CD4-positive, CD25-positive, alpha-beta regulatory T cell (primary cell): Measurements from ENCODE around the gene MYO1F. TPM values are rescaled to one million over a fixed set of nuclear protein-coding genes. Genes with fewer than 3 reads are reported as not detected.
"Not testable (repeated sequence)": the region's sequence is repeated elsewhere in the genome, so short reads cannot be mapped to it uniquely, and the experiment has no call there.

Experiments used
- ATAC-seq, 2 donors: fragments of 150-1000 bp; cut with Tn5 transposase; one replicate each; pipeline ENCODE4 v1.10.0; 2021; ENCODE audit warnings: low read depth in 2 of 2, moderate number of reproducible peaks in 2 of 2, moderate library complexity in 1 of 2
- DNase-seq, 3 donors: peaks; one replicate each; pipeline versions ENCODE4 v3.0.0 to v3.0.0-alpha.2; 2012 to 2022; ENCODE audit warnings: mixed read lengths in 1 of 3
- H3K27ac ChIP-seq: one replicate; pipeline ENCODE4 v1.7.0; 2013; ENCODE audit warnings: mild to moderate bottlenecking, low read length; ENCODE audit not compliant: insufficient read depth, poor library complexity, severe bottlenecking
- H3K27me3 ChIP-seq: one replicate; pipeline ENCODE4 v1.7.0; 2013; ENCODE audit warnings: low read length; ENCODE audit not compliant: control insufficient read depth, insufficient read depth
- H3K36me3 ChIP-seq: one replicate; pipeline ENCODE4 v1.7.0; 2013; ENCODE audit warnings: mild to moderate bottlenecking, low read length, moderate library complexity; ENCODE audit not compliant: control insufficient read depth, insufficient read depth
- H3K4me1 ChIP-seq: 2 replicates; pipeline ENCODE4 v1.7.0; 2013; ENCODE audit warnings: mild to moderate bottlenecking, low read length; ENCODE audit not compliant: insufficient read depth, control insufficient read depth, poor library complexity, severe bottlenecking
- H3K4me3 ChIP-seq: one replicate; pipeline ENCODE4 v1.7.0; 2013; ENCODE audit warnings: low read depth, mild to moderate bottlenecking, low read length, moderate library complexity
- H3K9me3 ChIP-seq, 2 experiments: 1 replicate in 1 of 2; 2 replicates in 1 of 2; pipeline ENCODE4 v1.7.0; 2013; ENCODE audit warnings: low read length in 2 of 2, mild to moderate bottlenecking in 1 of 2, moderate library complexity in 1 of 2; ENCODE audit not compliant: control insufficient read depth in 2 of 2
- H3K27ac Mint-ChIP-seq, 3 donors: one replicate each; pipeline ENCODE4 v1.8.0; 2020 to 2022; ENCODE audit warnings: mild to moderate bottlenecking in 3 of 3, mixed read lengths in 3 of 3, moderate library complexity in 2 of 3
- H3K27me3 Mint-ChIP-seq: one replicate; pipeline ENCODE4 v1.8.0; 2022; ENCODE audit warnings: mild to moderate bottlenecking, mixed read lengths
- H3K36me3 Mint-ChIP-seq: one replicate; pipeline ENCODE4 v1.8.0; 2020; ENCODE audit warnings: mixed read lengths
- H3K4me1 Mint-ChIP-seq, 4 donors: one replicate each; pipeline ENCODE4 v1.8.0; 2020 to 2022; ENCODE audit warnings: mixed read lengths in 4 of 4, mild to moderate bottlenecking in 1 of 4
- H3K4me3 Mint-ChIP-seq, 4 donors: one replicate each; pipeline ENCODE4 v1.8.0; 2020 to 2022; ENCODE audit warnings: mild to moderate bottlenecking in 4 of 4, mixed read lengths in 4 of 4, moderate library complexity in 3 of 4
- H3K9me3 Mint-ChIP-seq, 7 donors: one replicate each; pipeline ENCODE4 v1.8.0; 2020 to 2022; ENCODE audit warnings: mixed read lengths in 7 of 7, mild to moderate bottlenecking in 3 of 7, moderate library complexity in 2 of 7
- polyA plus RNA-seq, 4 donors: library from polyadenylated mRNA; unstranded; fragments of 300-500 nt; fragmentation: Illumina TruSeq; gene quantifications; one replicate each; pipeline ENCODE4 v1.2.3, GENCODE V29; 2021
- total RNA-seq: library from RNA; stranded (reverse); gene quantifications from one replicate; pipeline ENCODE4 v1.2.3, GENCODE V29; 2022

MYO1F gene
- total RNA-seq (289 TPM), polyA plus RNA-seq (10 to 100 TPM; 45.3 to 79.3 (median 61.5) TPM)

DNA sequence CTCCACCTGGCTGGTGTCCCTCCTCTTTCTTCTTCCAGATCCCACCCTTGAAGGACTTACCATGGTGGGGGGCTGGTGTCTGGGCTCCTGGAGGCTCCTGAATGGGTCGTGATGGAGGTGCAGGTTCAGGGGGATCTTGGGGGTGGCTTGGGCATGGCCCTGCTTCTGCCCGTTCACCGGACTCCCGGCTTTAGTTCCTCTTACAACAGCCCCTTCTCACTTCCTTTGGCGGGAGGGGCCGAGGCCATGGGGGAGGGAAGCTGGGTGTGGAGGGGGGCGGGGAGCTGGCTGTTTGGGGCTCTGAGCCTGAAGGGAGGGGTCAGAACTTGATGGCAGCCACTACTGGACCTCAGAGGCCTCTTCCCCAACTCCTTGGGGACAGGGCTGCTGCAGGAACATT lies at the start of gene MYO1F:
TSS of gene MYO1F (minus strand) at position 196 of the 400 bp plus-strand sequence. CDS start at position 63, 133 bp downstream.
- Mint-ChIP-seq H3K27me3 (peaks cover 5% of the 10 kb centered on the region), H3K9me3 (peaks cover 0 to 4% (median 0%) of the 10 kb centered on the region in 7 donors), H3K4me1 (peaks cover 12 to 76% (median 38%) of the 10 kb centered on the region in 4 donors), H3K4me3 (peak within 1 kb of the TSS; percentile 92 to 100 (median 98)), H3K27ac (peak within 1 kb of the TSS; percentile 90 to 94 (median 93)), H3K36me3 (peaks cover 11% of the 10 kb centered on the region)
- Histone ChIP-seq H3K4me1 (peaks cover 81% of the 10 kb centered on the region), H3K36me3 (no peaks in the 10 kb centered on the region), H3K27ac (peak within 1 kb of the TSS; percentile 70), H3K4me3 (peak within 1 kb of the TSS; percentile 90), H3K27me3 (no peaks in the 10 kb centered on the region), H3K9me3 (no peaks in the 10 kb centered on the region)
- DNase-seq: peak in 1 of 3 donors; percentile 37
- no peak for ATAC-seq

DNA sequence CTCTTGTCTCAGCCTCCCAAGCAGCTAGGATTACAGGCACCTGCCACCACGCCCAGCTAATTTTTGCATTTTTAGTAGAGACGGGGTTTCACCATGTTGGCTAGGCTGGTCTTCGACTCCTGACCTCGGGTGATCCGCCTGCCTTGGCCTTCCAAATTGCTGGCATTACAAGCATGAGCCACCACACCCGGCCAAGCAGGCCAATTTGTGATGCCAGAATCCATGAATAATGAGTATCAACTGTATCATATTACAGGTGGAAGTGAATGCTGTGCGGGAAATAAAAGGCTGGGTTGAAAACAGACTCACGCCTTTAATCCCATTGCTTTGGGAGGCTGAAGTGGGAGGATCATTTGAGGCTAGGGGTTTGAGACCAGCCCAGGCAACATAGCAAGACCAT lies 49.6 kb upstream of the MYO1F start:
- no peaks in the 10 kb centered on the region for H3K36me3 Mint-ChIP-seq
- Histone ChIP-seq H3K36me3 (no peaks in the 10 kb centered on the region), H3K27ac (no peak overlapping the region), H3K4me1 (no peaks in the 10 kb centered on the region), H3K9me3 (no peaks in the 10 kb centered on the region), H3K4me3 (no peak overlapping the region), H3K27me3 (no peaks in the 10 kb centered on the region)
- peaks cover 0 to 2% (median 0%) of the 10 kb centered on the region in 7 donors for H3K9me3 Mint-ChIP-seq
- H3K27me3 Mint-ChIP-seq: peaks cover 6% of the 10 kb centered on the region
- DNase-seq (no peak), ATAC-seq (no peak)
- H3K4me1 Mint-ChIP-seq: no peaks in the 10 kb centered on the region
- H3K4me3 Mint-ChIP-seq: no peak overlapping the region
- no peak overlapping the region for H3K27ac Mint-ChIP-seq

GRCh38 chr19:8622886-8623285 lies 45.6 kb upstream of the MYO1F start:
- H3K9me3 Mint-ChIP-seq, H3K36me3 Mint-ChIP-seq, ATAC-seq, H3K27me3 ChIP-seq, H3K4me1 Mint-ChIP-seq, H3K4me1 ChIP-seq, H3K36me3 ChIP-seq, H3K9me3 ChIP-seq, H3K27me3 Mint-ChIP-seq, DNase-seq, H3K4me3 Mint-ChIP-seq, H3K27ac ChIP-seq, H3K27ac Mint-ChIP-seq, H3K4me3 ChIP-seq: not testable (repeated sequence)

GRCh38 chr19:8618751-8619150 lies 41.5 kb upstream of the MYO1F start:
- Histone ChIP-seq H3K27ac (no peak overlapping the region), H3K4me1 (no peaks in the 10 kb centered on the region), H3K36me3 (no peaks in the 10 kb centered on the region), H3K4me3 (no peak overlapping the region), H3K9me3 (no peaks in the 10 kb centered on the region), H3K27me3 (no peaks in the 10 kb centered on the region)
- Mint-ChIP-seq H3K9me3 (peaks cover 0 to 2% (median 0%) of the 10 kb centered on the region in 7 donors), H3K27ac (no peak overlapping the region), H3K27me3 (peaks cover 11% of the 10 kb centered on the region), H3K4me1 (peaks cover 0 to 11% (median 0%) of the 10 kb centered on the region in 4 donors), H3K4me3 (no peak overlapping the region), H3K36me3 (no peaks in the 10 kb centered on the region)
- no peak for DNase-seq
- ATAC-seq: no peak

DNA sequence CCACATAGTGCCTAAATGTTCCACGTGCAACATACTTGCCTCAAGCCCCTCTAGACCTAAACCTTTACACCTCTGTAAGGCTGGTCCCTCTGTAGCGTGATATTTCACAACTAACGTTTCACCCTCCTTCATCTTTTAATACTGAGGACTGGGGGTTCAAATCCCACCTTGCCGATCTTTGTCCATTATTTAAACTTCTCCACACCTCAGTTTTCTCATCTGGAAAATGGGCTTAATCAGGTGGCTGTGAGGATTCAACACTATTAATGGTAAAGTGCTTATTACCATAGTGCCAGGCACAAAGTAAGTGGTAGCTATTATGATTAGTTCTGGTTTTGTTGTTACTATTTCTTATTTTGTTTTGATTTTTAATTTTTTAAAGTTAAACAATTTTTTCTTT lies 40.7 kb upstream of the MYO1F start:
- H3K4me1 ChIP-seq: no peaks in the 10 kb centered on the region
- peak overlapping the region in 1 of 3 donors; percentile 71 for H3K27ac Mint-ChIP-seq
- no peaks in the 10 kb centered on the region for H3K36me3 ChIP-seq
- H3K36me3 Mint-ChIP-seq: no peaks in the 10 kb centered on the region
- H3K9me3 Mint-ChIP-seq: peaks cover 0 to 2% (median 0%) of the 10 kb centered on the region in 7 donors
- H3K9me3 ChIP-seq: no peaks in the 10 kb centered on the region
- ATAC-seq (no peak), DNase-seq (no peak)
- peaks cover 11% of the 10 kb centered on the region for H3K27me3 Mint-ChIP-seq
- H3K4me3 ChIP-seq: no peak overlapping the region
- H3K4me3 Mint-ChIP-seq: no peak overlapping the region
- no peak overlapping the region for H3K27ac ChIP-seq
- H3K27me3 ChIP-seq: no peaks in the 10 kb centered on the region
- H3K4me1 Mint-ChIP-seq: peaks cover 0 to 13% (median 0%) of the 10 kb centered on the region in 4 donors

DNA sequence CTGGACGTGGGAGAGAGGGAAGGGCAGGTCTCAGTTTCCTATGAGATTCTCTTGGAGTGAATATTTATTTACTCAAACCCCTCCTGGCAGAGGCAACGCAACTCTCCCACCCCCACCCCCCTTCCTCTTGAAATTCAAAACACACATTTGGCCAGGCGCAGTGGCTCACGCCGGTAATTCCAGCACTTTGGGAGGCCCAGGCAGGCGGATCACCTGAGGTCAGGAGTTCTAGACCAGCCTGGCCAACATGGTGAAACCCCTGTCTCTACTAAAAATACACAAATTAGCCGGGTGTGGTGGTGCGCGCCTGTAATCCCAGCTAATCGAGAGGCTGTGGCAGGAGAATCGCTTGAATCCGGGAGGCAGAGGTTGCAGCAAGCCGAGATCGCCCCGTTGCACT lies 40.1 kb upstream of the MYO1F start:
- not testable (repeated sequence) for H3K36me3 ChIP-seq, H3K9me3 ChIP-seq, ATAC-seq, H3K36me3 Mint-ChIP-seq, H3K9me3 Mint-ChIP-seq, DNase-seq, H3K27ac Mint-ChIP-seq, H3K4me3 ChIP-seq, H3K4me3 Mint-ChIP-seq, H3K27ac ChIP-seq, H3K27me3 ChIP-seq, H3K4me1 ChIP-seq
- H3K27me3 Mint-ChIP-seq: peaks cover 11% of the 10 kb centered on the region
- H3K4me1 Mint-ChIP-seq: peaks cover 0 to 18% (median 0%) of the 10 kb centered on the region in 4 donors

DNA sequence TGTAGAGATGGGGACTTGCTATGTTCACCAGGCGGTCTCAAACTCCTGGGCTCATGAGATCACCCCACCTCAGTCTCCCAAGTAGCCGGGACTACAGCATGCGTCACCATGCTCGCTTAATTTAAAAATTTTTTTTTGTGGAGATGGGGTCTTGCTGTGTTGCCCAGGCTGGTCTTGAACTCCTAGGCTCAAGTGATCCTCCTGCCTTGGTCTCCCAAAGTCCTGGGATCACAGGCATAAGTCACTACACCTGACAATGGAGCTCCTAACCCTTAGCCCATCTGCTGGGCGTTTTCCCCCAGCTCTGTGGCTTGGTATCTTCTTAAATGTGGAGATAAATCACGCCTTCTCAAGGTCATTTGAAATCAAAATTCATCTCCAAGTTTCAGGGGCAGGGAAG lies 39.6 kb upstream of the MYO1F start:
- Mint-ChIP-seq H3K27ac (no peak overlapping the region), H3K36me3 (no peaks in the 10 kb centered on the region), H3K4me1 (peaks cover 0 to 22% (median 1%) of the 10 kb centered on the region in 4 donors), H3K9me3 (peaks cover 0 to 2% (median 0%) of the 10 kb centered on the region in 7 donors), H3K4me3 (no peak overlapping the region), H3K27me3 (peaks cover 11% of the 10 kb centered on the region)
- Histone ChIP-seq H3K9me3 (no peaks in the 10 kb centered on the region), H3K27ac (no peak overlapping the region), H3K4me3 (no peak overlapping the region), H3K27me3 (no peaks in the 10 kb centered on the region), H3K36me3 (no peaks in the 10 kb centered on the region), H3K4me1 (no peaks in the 10 kb centered on the region)
- DNase-seq (no peak), ATAC-seq (no peak)

GRCh38 chr19:8615813-8616596 lies 38.8 kb upstream of the MYO1F start:
- no peaks in the 10 kb centered on the region for H3K4me1 ChIP-seq
- H3K9me3 ChIP-seq: no peaks in the 10 kb centered on the region
- peak; percentile 14 to 52 (median 41) for DNase-seq
- peaks cover 0 to 29% (median 1%) of the 10 kb centered on the region in 4 donors for H3K4me1 Mint-ChIP-seq
- peak overlapping the region in 1 of 4 donors; percentile 11 for H3K4me3 Mint-ChIP-seq
- no peaks in the 10 kb centered on the region for H3K36me3 Mint-ChIP-seq
- no peak overlapping the region for H3K27ac ChIP-seq
- H3K27me3 Mint-ChIP-seq: peaks cover 11% of the 10 kb centered on the region
- ATAC-seq: peak in 1 of 2 donors; percentile 44
- peaks cover 0 to 2% (median 0%) of the 10 kb centered on the region in 7 donors for H3K9me3 Mint-ChIP-seq
- H3K27me3 ChIP-seq: no peaks in the 10 kb centered on the region
- peak overlapping the region in 1 of 3 donors; percentile 88 for H3K27ac Mint-ChIP-seq
- H3K4me3 ChIP-seq: no peak overlapping the region
- H3K36me3 ChIP-seq: no peaks in the 10 kb centered on the region
